C4-2B (cell line): ENCODE data around the gene BUB1.

Experiments used
- ZFX ChIP-seq: fragments of 450-650 bp; IDR thresholded peaks from 2 replicates; pipeline ENCODE4 v1.6.1; 2017
- TF ChIP-seq, protein P1 (sequence below): fragments of 450-650 bp; conservative IDR thresholded peaks from 2 replicates; pipeline ENCODE4 v1.5.1; 2017; ENCODE audit warnings: mild to moderate bottlenecking

DNA sequence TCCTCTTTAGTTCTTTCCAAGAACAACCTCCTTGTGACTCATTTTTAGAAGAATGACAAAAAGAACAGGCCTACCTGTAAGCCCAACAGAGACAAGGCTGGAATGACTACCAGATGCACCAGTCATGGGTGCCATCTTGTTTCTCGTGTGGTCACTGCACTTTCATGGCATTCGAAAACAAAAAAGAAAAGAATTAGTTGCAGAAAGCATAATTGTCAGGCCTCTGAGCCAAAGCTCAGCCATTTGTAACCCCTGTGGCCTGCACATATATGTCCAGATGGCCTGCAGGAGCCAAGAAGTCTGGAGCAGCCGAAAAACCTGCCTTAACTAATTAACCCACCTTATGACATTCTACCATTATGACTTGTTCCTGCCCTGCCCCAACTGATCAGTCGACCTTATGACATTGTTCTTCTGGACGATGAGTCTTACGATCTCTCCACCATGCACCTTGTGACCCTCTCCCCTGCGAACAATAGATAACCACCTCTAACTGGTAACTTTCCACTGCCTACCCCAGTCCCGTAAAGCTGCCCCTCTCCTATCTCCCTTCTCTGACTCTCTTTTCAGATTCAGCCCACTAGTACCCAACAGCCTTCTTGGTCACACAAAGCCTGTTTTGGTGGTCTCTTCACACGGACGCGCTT lies 13.9 kb upstream of the BUB1 start:
- TF ChIP-seq, protein P1, sequence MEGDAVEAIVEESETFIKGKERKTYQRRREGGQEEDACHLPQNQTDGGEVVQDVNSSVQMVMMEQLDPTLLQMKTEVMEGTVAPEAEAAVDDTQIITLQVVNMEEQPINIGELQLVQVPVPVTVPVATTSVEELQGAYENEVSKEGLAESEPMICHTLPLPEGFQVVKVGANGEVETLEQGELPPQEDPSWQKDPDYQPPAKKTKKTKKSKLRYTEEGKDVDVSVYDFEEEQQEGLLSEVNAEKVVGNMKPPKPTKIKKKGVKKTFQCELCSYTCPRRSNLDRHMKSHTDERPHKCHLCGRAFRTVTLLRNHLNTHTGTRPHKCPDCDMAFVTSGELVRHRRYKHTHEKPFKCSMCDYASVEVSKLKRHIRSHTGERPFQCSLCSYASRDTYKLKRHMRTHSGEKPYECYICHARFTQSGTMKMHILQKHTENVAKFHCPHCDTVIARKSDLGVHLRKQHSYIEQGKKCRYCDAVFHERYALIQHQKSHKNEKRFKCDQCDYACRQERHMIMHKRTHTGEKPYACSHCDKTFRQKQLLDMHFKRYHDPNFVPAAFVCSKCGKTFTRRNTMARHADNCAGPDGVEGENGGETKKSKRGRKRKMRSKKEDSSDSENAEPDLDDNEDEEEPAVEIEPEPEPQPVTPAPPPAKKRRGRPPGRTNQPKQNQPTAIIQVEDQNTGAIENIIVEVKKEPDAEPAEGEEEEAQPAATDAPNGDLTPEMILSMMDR = no peak
- no peak for TF ChIP-seq ZFX
